DND-41 (cell line): ENCODE results near the gene VN1R5.

ENCODE experiments used
- CTCF ChIP-seq: IDR thresholded peaks from 2 replicates; pipeline ENCODE4 v1.5.1; 2012; ENCODE audit warnings: borderline replicate concordance, low read length, moderate library complexity, mild to moderate bottlenecking; ENCODE audit not compliant: poor library complexity, severe bottlenecking; ENCODE audit errors: extremely low read depth
- EZH2 ChIP-seq: IDR thresholded peaks from 3 replicates; pipeline ENCODE4 v1.6.1; 2012; ENCODE audit warnings: borderline replicate concordance, low read depth, mild to moderate bottlenecking, moderate library complexity, low read length, inconsistent platforms; ENCODE audit not compliant: severe bottlenecking

- TF ChIP-seq CTCF (no peak), EZH2 (no peak)
Observed at GRCh38 chr1:247277191-247277590, 21.3 kb downstream of the VN1R5 start.
